ENCODE results near the gene TMEFF1. TPM values are rescaled to one million over a fixed set of nuclear protein-coding genes. Genes with fewer than 3 reads are reported as not detected.

Gene TMEFF1
- total RNA-seq, 1 experiment from 2014 or later = 65.5 TPM

DNA sequence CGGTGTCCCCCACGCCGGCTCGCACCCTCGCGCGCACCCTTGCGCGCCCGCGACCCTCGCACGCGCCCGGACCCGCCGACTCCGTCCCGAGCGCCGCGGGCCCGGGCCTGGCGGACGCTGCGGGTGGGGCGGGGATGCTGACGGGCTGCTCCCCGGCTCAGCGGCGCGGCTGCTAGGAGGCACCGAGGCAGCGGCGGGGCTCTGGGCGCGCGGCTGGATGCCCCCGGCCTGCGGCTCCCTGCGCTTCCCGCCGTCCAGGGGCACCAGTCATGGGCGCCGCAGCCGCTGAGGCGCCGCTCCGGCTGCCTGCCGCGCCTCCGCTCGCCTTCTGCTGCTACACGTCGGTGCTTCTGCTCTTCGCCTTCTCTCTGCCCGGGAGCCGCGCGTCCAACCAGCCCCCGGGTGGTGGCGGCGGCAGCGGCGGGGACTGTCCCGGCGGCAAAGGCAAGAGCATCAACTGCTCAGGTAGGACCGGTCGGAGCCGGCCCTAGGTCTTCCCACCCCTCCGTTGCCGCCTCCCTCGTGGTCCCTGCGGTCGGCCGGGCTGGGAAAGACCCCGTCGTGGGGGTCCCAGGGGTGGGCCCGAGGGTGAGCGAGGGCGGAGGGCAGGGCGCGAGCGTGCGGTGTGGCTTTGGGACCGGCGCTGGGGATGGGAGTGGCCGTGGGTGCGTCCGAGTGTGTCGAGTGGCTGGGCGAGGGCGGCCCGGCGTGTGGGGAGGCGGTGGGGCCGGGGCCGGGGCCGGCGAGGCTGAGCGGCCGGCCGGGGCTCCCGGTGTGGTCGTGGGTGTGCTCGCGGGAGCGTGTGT lies 530 bp downstream of the TMEFF1 start:
- no peaks in the 10 kb centered on the region; a peak in 1 of 5 replicates for H3K9me3 Mint-ChIP-seq
- H2BK15ac ChIP-seq (ENCODE audit: low read depth, low read length) = no peak overlapping the region
- H3K9ac ChIP-seq (ENCODE audit: extremely low read depth, insufficient read length, low read length) = peak overlapping the region; percentile 63
- peak overlapping the region; percentile 93 for H3K4me2 ChIP-seq (ENCODE audit: insufficient read depth, insufficient read length, low read length)
- H3K27ac ChIP-seq (ENCODE audit: insufficient read length, low read depth, low read length) = no peak overlapping the region
- H2AFZ ChIP-seq (ENCODE audit: low read length) = no peak overlapping the region
- H3K14ac ChIP-seq (ENCODE audit: insufficient read depth, low read length) = peak overlapping the region; percentile 95
- H2BK120ac ChIP-seq (ENCODE audit: low read depth, low read length, poor library complexity, severe bottlenecking) = no peak overlapping the region
- no peaks in the 10 kb centered on the region for H3K79me1 ChIP-seq (ENCODE audit: insufficient read depth, low read depth, low read length, poor library complexity, severe bottlenecking)
- H4K20me1 ChIP-seq (ENCODE audit: control insufficient read depth, insufficient read depth, insufficient read length) = no peaks in the 10 kb centered on the region
- no peaks in the 10 kb centered on the region for H3K27me3 Mint-ChIP-seq (ENCODE audit: low read depth)
- H3T11ph ChIP-seq (ENCODE audit: low read length) = no peak overlapping the region
- no peak overlapping the region for H4K8ac ChIP-seq (replicated peaks; ENCODE audit: insufficient read length, low read depth, low read length)
- H2BK5ac ChIP-seq (ENCODE audit: insufficient read length, low read length) = no peak overlapping the region
- H3K27ac Mint-ChIP-seq = peak overlapping the region in 2 of 3 experiments; percentile 90 to 93; a peak in 3 of 7 replicates
- peak overlapping the region; percentile 81 for H3K18ac ChIP-seq (ENCODE audit: insufficient read length, low read depth, low read length)
- H3K4me1 ChIP-seq (ENCODE audit: insufficient read depth, low read length) = peaks cover 6% of the 10 kb centered on the region; the same call in 1 of the 2 replicates
- DNase-seq = peak; percentile 52
- no CpG with 5 or more reads among the region's 108 CpGs for WGBS (ENCODE audit: extremely low coverage, insufficient read length, low lambda C conversion rate)
- no peak overlapping the region for H4K5ac ChIP-seq (ENCODE audit: insufficient read length, low read depth, low read length)
- H3K4me3 Mint-ChIP-seq = peak overlapping the region; percentile 82 to 95
- H2AK5ac ChIP-seq (ENCODE audit: insufficient read length, low read length) = no peak overlapping the region
- peaks cover 40 to 47% of the 10 kb centered on the region in 2 experiments for H3K4me1 Mint-ChIP-seq
- no peak overlapping the region; the same call in 1 of the 2 replicates for H3K4ac ChIP-seq (ENCODE audit: low read depth, low read length)
- TF ChIP-seq CTCF (conservative IDR thresholded peaks at IDR 0.05) = no peak
- H3K27me3 ChIP-seq (ENCODE audit: insufficient read depth, low read length) = no peaks in the 10 kb centered on the region
- peaks cover 1 to 9% (median 2%) of the 10 kb centered on the region in 3 experiments; a peak in 4 of 7 replicates for H3K36me3 Mint-ChIP-seq (ENCODE audit: insufficient read depth in 1 of 3, low read depth in 3 of 3)
- no peak overlapping the region for H3K23ac ChIP-seq (ENCODE audit: insufficient read length, low read depth, low read length)
- H2BK20ac ChIP-seq (ENCODE audit: low read depth, low read length, poor library complexity, severe bottlenecking) = no peak overlapping the region
- no peak overlapping the region for H3K56ac ChIP-seq (ENCODE audit: insufficient read length, low read depth, low read length)
- H3K79me2 ChIP-seq (ENCODE audit: insufficient read depth, low read length) = peaks cover 19% of the 10 kb centered on the region; the same call in 1 of the 2 replicates
- H3K23me2 ChIP-seq (ENCODE audit: insufficient read length, low read depth, low read length, poor library complexity, severe bottlenecking) = peaks cover 12% of the 10 kb centered on the region
- no peak overlapping the region for H4K91ac ChIP-seq (ENCODE audit: insufficient read length, low read depth, low read length)
- H3K9me3 ChIP-seq (ENCODE audit: control insufficient read depth, low read depth, low read length) = no peaks in the 10 kb centered on the region
- no peak overlapping the region for H2BK12ac ChIP-seq (ENCODE audit: insufficient read length, low read depth, low read length)
